Measurements from ENCODE around the gene ZNF750. TPM values are rescaled to one million over a fixed set of nuclear protein-coding genes. Genes with fewer than 3 reads are reported as not detected.

ZNF750 gene
- polyA plus RNA-seq, 1 experiment = not detected

- no peak for DNase-seq (ENCODE audit: low read depth, low spot score)
- TF ChIP-seq, protein P1, sequence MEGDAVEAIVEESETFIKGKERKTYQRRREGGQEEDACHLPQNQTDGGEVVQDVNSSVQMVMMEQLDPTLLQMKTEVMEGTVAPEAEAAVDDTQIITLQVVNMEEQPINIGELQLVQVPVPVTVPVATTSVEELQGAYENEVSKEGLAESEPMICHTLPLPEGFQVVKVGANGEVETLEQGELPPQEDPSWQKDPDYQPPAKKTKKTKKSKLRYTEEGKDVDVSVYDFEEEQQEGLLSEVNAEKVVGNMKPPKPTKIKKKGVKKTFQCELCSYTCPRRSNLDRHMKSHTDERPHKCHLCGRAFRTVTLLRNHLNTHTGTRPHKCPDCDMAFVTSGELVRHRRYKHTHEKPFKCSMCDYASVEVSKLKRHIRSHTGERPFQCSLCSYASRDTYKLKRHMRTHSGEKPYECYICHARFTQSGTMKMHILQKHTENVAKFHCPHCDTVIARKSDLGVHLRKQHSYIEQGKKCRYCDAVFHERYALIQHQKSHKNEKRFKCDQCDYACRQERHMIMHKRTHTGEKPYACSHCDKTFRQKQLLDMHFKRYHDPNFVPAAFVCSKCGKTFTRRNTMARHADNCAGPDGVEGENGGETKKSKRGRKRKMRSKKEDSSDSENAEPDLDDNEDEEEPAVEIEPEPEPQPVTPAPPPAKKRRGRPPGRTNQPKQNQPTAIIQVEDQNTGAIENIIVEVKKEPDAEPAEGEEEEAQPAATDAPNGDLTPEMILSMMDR (IDR thresholded peaks at IDR 0.05; ENCODE audit: low read depth, low read length) = no peak
- Histone ChIP-seq H3K4me3 (ENCODE audit: low read depth, low read length) (no peak overlapping the region), H3K27me3 (ENCODE audit: control insufficient read depth, insufficient read depth, low read length) (no peaks in the 10 kb centered on the region), H3K27ac (ENCODE audit: low read depth, low read length) (no peak overlapping the region), H3K9me3 (ENCODE audit: control insufficient read depth, insufficient read depth, low read length) (peaks cover 19% of the 10 kb centered on the region)
- POLR2A ChIA-PET = no interaction called here
- CTCF ChIA-PET = no interaction called here
Measured at GRCh38 chr17:82802075-82802780, 37.6 kb downstream of the ZNF750 start.

DNA sequence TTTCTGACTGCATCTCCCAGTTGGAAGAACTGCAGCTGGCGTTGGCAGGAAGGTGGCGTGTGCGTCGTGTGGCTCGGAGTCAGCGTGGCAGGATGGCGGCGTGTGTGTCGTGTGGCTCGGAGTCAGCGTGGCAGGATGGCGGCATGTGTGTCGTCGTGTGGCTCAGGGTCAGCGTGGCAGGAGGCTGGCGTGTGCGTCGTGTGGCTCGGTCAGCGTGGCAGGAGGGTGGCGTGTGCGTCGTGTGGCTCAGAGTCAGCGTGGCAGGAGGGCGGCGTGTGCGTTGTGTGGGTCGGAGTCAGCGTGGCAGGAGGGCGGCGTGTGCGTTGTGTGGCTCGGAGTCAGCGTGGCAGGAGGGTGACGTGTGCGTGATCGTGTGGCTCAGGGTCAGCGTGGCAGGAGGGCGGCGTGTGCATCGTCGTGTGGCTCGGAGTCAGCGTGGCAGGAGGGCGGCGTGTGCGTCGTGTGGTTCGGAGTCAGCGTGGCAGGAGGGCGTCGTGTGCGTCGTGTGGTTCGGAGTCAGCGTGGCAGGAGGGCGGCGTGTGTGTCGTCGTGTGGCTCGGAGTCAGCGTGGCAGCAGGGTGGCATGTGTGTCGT, 38.3 kb downstream of the ZNF750 start:
- peaks cover 19% of the 10 kb centered on the region for H3K9me3 ChIP-seq (ENCODE audit: control insufficient read depth, insufficient read depth, low read length)
- no peak overlapping the region for H3K27ac ChIP-seq (ENCODE audit: low read depth, low read length)
- H3K27me3 ChIP-seq (ENCODE audit: control insufficient read depth, insufficient read depth, low read length) = no peaks in the 10 kb centered on the region
- DNase-seq (ENCODE audit: low read depth, low spot score) = no peak
- CTCF ChIA-PET = no interaction called here
- no peak overlapping the region for H3K4me3 ChIP-seq (ENCODE audit: low read depth, low read length)
- TF ChIP-seq, protein P1 (IDR thresholded peaks at IDR 0.05; ENCODE audit: low read depth, low read length) = no peak
- POLR2A ChIA-PET = no interaction called here

DNA sequence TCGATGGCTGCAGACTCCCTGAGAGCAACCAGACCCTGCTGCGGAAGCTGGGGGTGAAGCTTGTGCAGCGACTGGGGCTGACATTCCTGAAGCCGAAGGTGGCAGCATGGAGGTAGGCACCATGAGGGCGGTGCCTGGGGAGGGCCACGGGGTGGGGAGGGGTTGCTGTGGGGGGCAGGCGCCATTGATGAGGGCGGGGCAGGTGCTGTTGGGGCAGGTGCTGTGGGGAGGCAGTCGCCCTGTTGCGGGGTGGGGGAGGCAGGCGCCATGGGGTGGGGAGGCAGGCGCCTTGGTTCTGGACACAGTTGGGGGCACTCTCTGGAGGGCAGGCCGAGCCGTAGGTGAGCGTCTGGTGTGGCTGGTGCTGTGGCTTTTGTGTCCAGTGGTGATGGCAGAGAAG, 38.9 kb downstream of the ZNF750 start:
- no peak for DNase-seq (ENCODE audit: low read depth, low spot score)
- Histone ChIP-seq H3K4me3 (ENCODE audit: low read depth, low read length) (no peak overlapping the region), H3K27me3 (ENCODE audit: control insufficient read depth, insufficient read depth, low read length) (no peaks in the 10 kb centered on the region), H3K27ac (ENCODE audit: low read depth, low read length) (no peak overlapping the region), H3K9me3 (ENCODE audit: control insufficient read depth, insufficient read depth, low read length) (peaks cover 19% of the 10 kb centered on the region)
- CTCF ChIA-PET = no interaction called here
- POLR2A ChIA-PET = no interaction called here
- TF ChIP-seq, protein P1 (IDR thresholded peaks at IDR 0.05; ENCODE audit: low read depth, low read length) = no peak

DNA sequence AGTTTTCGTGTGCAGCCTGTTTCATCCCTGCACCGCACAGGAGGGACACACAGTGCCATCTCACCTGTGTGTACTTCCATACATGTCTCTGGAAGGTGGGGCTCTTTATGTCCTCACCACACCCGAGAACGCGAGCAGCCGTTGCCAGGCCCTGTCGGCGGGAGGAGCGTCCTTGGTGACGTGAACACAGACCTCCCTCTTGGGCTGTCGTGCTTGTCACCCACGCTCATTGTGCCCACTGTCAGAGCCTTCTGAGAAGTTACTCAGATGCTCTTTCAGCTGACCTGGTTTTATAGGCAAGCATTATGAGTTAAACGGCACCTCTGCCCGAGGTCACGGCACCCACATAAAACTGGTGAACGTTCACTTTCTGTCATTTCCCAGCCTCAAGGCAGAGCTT, 40.2 kb downstream of the ZNF750 start:
- H3K4me3 ChIP-seq (ENCODE audit: low read depth, low read length) = no peak overlapping the region
- CTCF ChIA-PET = no interaction called here
- POLR2A ChIA-PET = no interaction called here
- H3K27ac ChIP-seq (ENCODE audit: low read depth, low read length) = no peak overlapping the region
- H3K27me3 ChIP-seq (ENCODE audit: control insufficient read depth, insufficient read depth, low read length) = no peaks in the 10 kb centered on the region
- peaks cover 19% of the 10 kb centered on the region for H3K9me3 ChIP-seq (ENCODE audit: control insufficient read depth, insufficient read depth, low read length)
- no peak for DNase-seq (ENCODE audit: low read depth, low spot score)
- TF ChIP-seq, protein P1 (IDR thresholded peaks at IDR 0.05; ENCODE audit: low read depth, low read length) = no peak

- Histone ChIP-seq H3K27me3 (ENCODE audit: control insufficient read depth, insufficient read depth, low read length) (no peaks in the 10 kb centered on the region), H3K9me3 (ENCODE audit: control insufficient read depth, insufficient read depth, low read length) (peaks cover 19% of the 10 kb centered on the region), H3K4me3 (ENCODE audit: low read depth, low read length) (no peak overlapping the region), H3K27ac (ENCODE audit: low read depth, low read length) (no peak overlapping the region)
- no peak for DNase-seq (ENCODE audit: low read depth, low spot score)
- TF ChIP-seq, protein P1 (IDR thresholded peaks at IDR 0.05; ENCODE audit: low read depth, low read length) = no peak
- ChIA-PET POLR2A (no interaction called here), CTCF (no interaction called here)
Measured at GRCh38 chr17:82798752-82799151, 41.1 kb downstream of the ZNF750 start.

Data from AG04450 (cell line).